HepG2 (cell line): ENCODE data around the gene SLC26A9. TPM values are rescaled to one million over a fixed set of nuclear protein-coding genes. Genes with fewer than 3 reads are reported as not detected.

Experiments used
- BCL6 ChIP-seq: IDR thresholded peaks from 2 replicates; pipeline ENCODE4 v1.6.1; 2016; ENCODE audit warnings: missing genetic modification reagents, missing compliant biosample characterization
- CCAR2 ChIP-seq: fragments of 200-400 bp; formaldehyde crosslinking; optimal IDR thresholded peaks from 2 replicates; pipeline ENCODE3; 2018; ENCODE audit warnings: low read depth, mild to moderate bottlenecking, low read length, moderate library complexity
- HCFC1 ChIP-seq: fragments of 150-350 bp; IDR thresholded peaks from 2 replicates; pipeline ENCODE4 v1.6.1; 2014; ENCODE audit warnings: low read depth, low read length
- HOXA9 ChIP-seq: sonication (generic); formaldehyde crosslinking; IDR thresholded peaks from 2 replicates; pipeline ENCODE4 v1.8.1; 2022; ENCODE audit warnings: missing genetic modification reagents, mild to moderate bottlenecking, moderate library complexity, borderline replicate concordance
- SATB2 ChIP-seq: sonication (generic); formaldehyde crosslinking; IDR thresholded peaks from 2 replicates; pipeline ENCODE4 v1.5.0; 2020; ENCODE audit warnings: missing genetic modification reagents
- ZBTB7A ChIP-seq: sonication (generic); formaldehyde crosslinking; IDR thresholded peaks from 2 replicates; pipeline ENCODE4 v1.8.0; 2022; ENCODE audit warnings: mild to moderate bottlenecking, missing genetic modification reagents
- ZBTB8A ChIP-seq: sonication (generic); formaldehyde crosslinking; IDR thresholded peaks from 2 replicates; pipeline ENCODE4 v1.4.0; 2020; ENCODE audit warnings: mild to moderate bottlenecking, low read depth, missing genetic modification reagents, borderline replicate concordance
- ZNF24 ChIP-seq: fragments of 450-650 bp; IDR thresholded peaks from 2 replicates; pipeline ENCODE4 v1.6.1; 2017; ENCODE audit warnings: antibody characterized with exemption, mild to moderate bottlenecking
- ZNF430 ChIP-seq: sonication (generic); formaldehyde crosslinking; IDR thresholded peaks from 2 replicates; pipeline ENCODE4 v1.9.0; 2021; ENCODE audit warnings: mild to moderate bottlenecking, missing genetic modification reagents
- polyA plus RNA-seq, 8 experiments: library from polyadenylated mRNA; depleted of rRNA in 3 of 8; stranded (reverse) in 7 of 8; unstranded in 1 of 8; fragments of >200 nt; fragmentation: Illumina TruSeq in 4 of 8; extraction: Trizol in 4 of 8; gene quantifications; 2 replicates each; pipeline versions ENCODE4 v1.2.1 to v1.2.3, GENCODE V29; 2011 to 2016; ENCODE audit warnings: low read depth in 4 of 8, missing spikeins in 1 of 8, mixed read lengths in 1 of 8; ENCODE audit not compliant: insufficient read depth in 1 of 8
- total RNA-seq, 5 experiments: library from RNA; depleted of rRNA; stranded (reverse); fragments of >200 nt; fragmentation: Illumina TruSeq; extraction: Trizol; gene quantifications; 2 replicates each; pipeline ENCODE4 v1.2.3, GENCODE V29; 2016; ENCODE audit warnings: low read depth in 1 of 5
- TF ChIP-seq, protein P1 (sequence below), 2 experiments: sonication (generic) in 1 of 2; formaldehyde crosslinking in 1 of 2; IDR thresholded peaks; 2 replicates each; pipeline versions ENCODE4 v1.4.0 to v1.6.1; 2016 to 2020; ENCODE audit warnings: borderline replicate concordance in 1 of 2, low read depth in 1 of 2, mild to moderate bottlenecking in 1 of 2, missing genetic modification reagents in 1 of 2
- TF ChIP-seq, protein P2 (sequence below): sonication (generic); formaldehyde crosslinking; IDR thresholded peaks from 2 replicates; pipeline ENCODE4 v1.4.0; 2020; ENCODE audit warnings: missing genetic modification reagents
- TF ChIP-seq, protein P3 (sequence below): sonication (generic); formaldehyde crosslinking; IDR thresholded peaks from 2 replicates; pipeline ENCODE4 v1.4.0; 2020; ENCODE audit warnings: missing genetic modification reagents, borderline replicate concordance
- TF ChIP-seq, protein P4 (sequence below): IDR thresholded peaks from 2 replicates; pipeline ENCODE4 v1.6.1; 2016; ENCODE audit warnings: missing genetic modification reagents, missing compliant biosample characterization
- TF ChIP-seq, protein P5 (sequence below): IDR thresholded peaks from 2 replicates; pipeline ENCODE4 v1.6.1; 2016
- TF ChIP-seq, protein P6 (sequence below): sonication (generic); formaldehyde crosslinking; IDR thresholded peaks from 2 replicates; pipeline ENCODE4 v1.4.0; 2020; ENCODE audit warnings: missing genetic modification reagents

Gene SLC26A9
- total and polyA plus RNA-seq, 2 of the 13 experiments (the other 11 are each of a cell fraction or from before 2014, with no cell fraction given) = 0.11 to 0.15 TPM

DNA sequence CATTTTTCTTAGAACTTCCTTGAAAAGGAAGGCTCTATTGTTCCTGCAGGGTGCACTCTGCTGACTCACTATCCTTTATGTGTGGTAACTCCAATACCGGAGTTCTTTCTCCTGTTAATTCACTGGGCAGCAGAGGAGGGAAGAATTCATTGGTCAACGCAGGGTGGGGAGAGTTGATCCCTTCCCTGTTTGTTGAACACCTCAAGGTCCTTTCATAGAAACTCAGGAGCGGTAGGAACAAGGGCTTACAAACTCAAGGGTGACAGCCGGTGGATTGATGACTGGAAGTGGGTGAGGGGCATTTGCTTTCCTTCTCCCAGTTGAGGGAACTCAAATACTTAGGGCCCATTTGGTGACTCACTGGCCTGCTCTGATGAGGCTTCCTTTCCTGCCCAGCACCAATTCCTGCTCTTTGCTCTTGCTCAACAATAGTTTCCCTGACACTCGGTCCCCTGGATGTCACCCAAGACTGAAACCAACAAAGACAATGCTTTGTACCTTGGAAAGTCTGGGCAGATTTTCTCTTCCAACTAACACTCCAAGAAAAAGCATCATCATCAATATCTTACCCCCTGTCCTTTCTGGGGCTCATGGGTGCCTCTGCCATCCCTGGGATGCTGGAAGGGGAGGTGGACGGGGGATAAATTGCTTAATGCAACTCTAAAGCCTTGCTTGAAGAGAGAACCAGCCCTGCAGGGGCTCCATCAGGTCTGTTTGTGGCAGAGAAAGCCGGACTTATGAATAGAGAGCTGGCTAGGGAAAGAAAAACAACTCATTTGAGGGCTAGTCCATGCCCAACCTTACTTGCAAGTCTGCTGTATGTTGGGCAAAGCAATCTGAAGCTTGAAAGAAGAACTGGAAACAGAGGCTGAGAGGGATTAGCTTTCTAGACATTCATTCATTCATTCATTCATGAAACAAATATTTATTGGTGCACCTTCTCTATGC, 9.3 kb downstream of the SLC26A9 start (continued):
- TF ChIP-seq, protein P1, sequence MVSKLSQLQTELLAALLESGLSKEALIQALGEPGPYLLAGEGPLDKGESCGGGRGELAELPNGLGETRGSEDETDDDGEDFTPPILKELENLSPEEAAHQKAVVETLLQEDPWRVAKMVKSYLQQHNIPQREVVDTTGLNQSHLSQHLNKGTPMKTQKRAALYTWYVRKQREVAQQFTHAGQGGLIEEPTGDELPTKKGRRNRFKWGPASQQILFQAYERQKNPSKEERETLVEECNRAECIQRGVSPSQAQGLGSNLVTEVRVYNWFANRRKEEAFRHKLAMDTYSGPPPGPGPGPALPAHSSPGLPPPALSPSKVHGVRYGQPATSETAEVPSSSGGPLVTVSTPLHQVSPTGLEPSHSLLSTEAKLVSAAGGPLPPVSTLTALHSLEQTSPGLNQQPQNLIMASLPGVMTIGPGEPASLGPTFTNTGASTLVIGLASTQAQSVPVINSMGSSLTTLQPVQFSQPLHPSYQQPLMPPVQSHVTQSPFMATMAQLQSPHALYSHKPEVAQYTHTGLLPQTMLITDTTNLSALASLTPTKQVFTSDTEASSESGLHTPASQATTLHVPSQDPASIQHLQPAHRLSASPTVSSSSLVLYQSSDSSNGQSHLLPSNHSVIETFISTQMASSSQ (IDR thresholded peaks at IDR 0.05; ENCODE audit: low read depth) = no peak
- TF ChIP-seq, protein P1 (CRISPR knock-in tag; IDR thresholded peaks at IDR 0.05; ENCODE audit: borderline replicate concordance) = no peak
- TF ChIP-seq SATB2 (CRISPR knock-in tag) = no peak
- TF ChIP-seq, protein P2, sequence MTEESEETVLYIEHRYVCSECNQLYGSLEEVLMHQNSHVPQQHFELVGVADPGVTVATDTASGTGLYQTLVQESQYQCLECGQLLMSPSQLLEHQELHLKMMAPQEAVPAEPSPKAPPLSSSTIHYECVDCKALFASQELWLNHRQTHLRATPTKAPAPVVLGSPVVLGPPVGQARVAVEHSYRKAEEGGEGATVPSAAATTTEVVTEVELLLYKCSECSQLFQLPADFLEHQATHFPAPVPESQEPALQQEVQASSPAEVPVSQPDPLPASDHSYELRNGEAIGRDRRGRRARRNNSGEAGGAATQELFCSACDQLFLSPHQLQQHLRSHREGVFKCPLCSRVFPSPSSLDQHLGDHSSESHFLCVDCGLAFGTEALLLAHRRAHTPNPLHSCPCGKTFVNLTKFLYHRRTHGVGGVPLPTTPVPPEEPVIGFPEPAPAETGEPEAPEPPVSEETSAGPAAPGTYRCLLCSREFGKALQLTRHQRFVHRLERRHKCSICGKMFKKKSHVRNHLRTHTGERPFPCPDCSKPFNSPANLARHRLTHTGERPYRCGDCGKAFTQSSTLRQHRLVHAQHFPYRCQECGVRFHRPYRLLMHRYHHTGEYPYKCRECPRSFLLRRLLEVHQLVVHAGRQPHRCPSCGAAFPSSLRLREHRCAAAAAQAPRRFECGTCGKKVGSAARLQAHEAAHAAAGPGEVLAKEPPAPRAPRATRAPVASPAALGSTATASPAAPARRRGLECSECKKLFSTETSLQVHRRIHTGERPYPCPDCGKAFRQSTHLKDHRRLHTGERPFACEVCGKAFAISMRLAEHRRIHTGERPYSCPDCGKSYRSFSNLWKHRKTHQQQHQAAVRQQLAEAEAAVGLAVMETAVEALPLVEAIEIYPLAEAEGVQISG = no peak
- TF ChIP-seq HOXA9 (CRISPR knock-in tag) = no peak
- no peak for TF ChIP-seq ZNF430 (CRISPR knock-in tag)
- TF ChIP-seq, protein P3, sequence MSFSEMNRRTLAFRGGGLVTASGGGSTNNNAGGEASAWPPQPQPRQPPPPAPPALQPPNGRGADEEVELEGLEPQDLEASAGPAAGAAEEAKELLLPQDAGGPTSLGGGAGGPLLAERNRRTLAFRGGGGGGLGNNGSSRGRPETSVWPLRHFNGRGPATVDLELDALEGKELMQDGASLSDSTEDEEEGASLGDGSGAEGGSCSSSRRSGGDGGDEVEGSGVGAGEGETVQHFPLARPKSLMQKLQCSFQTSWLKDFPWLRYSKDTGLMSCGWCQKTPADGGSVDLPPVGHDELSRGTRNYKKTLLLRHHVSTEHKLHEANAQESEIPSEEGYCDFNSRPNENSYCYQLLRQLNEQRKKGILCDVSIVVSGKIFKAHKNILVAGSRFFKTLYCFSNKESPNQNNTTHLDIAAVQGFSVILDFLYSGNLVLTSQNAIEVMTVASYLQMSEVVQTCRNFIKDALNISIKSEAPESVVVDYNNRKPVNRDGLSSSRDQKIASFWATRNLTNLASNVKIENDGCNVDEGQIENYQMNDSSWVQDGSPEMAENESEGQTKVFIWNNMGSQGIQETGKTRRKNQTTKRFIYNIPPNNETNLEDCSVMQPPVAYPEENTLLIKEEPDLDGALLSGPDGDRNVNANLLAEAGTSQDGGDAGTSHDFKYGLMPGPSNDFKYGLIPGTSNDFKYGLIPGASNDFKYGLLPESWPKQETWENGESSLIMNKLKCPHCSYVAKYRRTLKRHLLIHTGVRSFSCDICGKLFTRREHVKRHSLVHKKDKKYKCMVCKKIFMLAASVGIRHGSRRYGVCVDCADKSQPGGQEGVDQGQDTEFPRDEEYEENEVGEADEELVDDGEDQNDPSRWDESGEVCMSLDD (CRISPR knock-in tag) = no peak
- no peak for TF ChIP-seq HCFC1
- no peak for TF ChIP-seq ZBTB8A (CRISPR knock-in tag)
- TF ChIP-seq, protein P4, sequence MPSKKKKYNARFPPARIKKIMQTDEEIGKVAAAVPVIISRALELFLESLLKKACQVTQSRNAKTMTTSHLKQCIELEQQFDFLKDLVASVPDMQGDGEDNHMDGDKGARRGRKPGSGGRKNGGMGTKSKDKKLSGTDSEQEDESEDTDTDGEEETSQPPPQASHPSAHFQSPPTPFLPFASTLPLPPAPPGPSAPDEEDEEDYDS (CRISPR knock-in tag) = no peak
- TF ChIP-seq, protein P5, sequence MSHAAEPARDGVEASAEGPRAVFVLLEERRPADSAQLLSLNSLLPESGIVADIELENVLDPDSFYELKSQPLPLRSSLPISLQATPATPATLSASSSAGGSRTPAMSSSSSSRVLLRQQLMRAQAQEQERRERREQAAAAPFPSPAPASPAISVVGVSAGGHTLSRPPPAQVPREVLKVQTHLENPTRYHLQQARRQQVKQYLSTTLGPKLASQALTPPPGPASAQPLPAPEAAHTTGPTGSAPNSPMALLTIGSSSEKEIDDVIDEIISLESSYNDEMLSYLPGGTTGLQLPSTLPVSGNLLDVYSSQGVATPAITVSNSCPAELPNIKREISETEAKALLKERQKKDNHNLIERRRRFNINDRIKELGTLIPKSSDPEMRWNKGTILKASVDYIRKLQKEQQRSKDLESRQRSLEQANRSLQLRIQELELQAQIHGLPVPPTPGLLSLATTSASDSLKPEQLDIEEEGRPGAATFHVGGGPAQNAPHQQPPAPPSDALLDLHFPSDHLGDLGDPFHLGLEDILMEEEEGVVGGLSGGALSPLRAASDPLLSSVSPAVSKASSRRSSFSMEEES (CRISPR knock-in tag) = no peak
- TF ChIP-seq CCAR2 = no peak
- TF ChIP-seq BCL6 = 0 out of 2 replicates have a peak, but pooled peaks have one; percentile 11
- TF ChIP-seq, protein P6, sequence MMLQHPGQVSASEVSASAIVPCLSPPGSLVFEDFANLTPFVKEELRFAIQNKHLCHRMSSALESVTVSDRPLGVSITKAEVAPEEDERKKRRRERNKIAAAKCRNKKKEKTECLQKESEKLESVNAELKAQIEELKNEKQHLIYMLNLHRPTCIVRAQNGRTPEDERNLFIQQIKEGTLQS (CRISPR knock-in tag) = no peak
- no peak for TF ChIP-seq ZBTB7A (CRISPR knock-in tag)
- no peak for TF ChIP-seq ZNF24
